Measurements from ENCODE around the gene GADD45B.

GRCh38 chr19:2503521-2504109 is 27.7 kb downstream of the GADD45B start:
- TF ChIP-seq CTCF (IDR thresholded peaks at IDR 0.05) (no peak), POLR2A (IDR thresholded peaks at IDR 0.05) (no peak)
